Transverse colon (tissue), 4 donors: ENCODE data around the gene APPL1.

Source experiments
- CTCF ChIP-seq, 5 experiments: fragments of 200-600 bp in 3 of 5; fragments of 450-650 bp in 2 of 5; sonication (generic) in 3 of 5; IDR thresholded peaks; 1 replicate in 2 of 5; 2 replicates in 3 of 5; pipeline ENCODE4 v1.5.1; 2016 to 2017; ENCODE audit warnings: antibody characterized with exemption in 5 of 5, inconsistent platforms in 3 of 5, mild to moderate bottlenecking in 2 of 5, moderate library complexity in 1 of 5
- EP300 ChIP-seq: sonication (generic); formaldehyde crosslinking; IDR thresholded peaks from one replicate; pipeline ENCODE4 v1.6.1; 2017; ENCODE audit warnings: antibody characterized with exemption, low read depth
- POLR2AphosphoS5 ChIP-seq, 3 donors: sonication (generic); formaldehyde crosslinking; IDR thresholded peaks; one replicate each; pipeline ENCODE4 v1.6.1; 2016; ENCODE audit warnings: antibody characterized with exemption in 3 of 3

GRCh38 chr3:57192028-57192427, 35.5 kb upstream of the APPL1 start:
- TF ChIP-seq EP300 (no peak), CTCF (IDR thresholded peaks at IDR 0.05) (no peak), POLR2AphosphoS5 (IDR thresholded peaks at IDR 0.05) (no peak)
